Naive B cell (primary cell): ENCODE results near the gene MCC. TPM values are rescaled to one million over a fixed set of nuclear protein-coding genes. Genes with fewer than 3 reads are reported as not detected.
"Not testable (repeated sequence)": the region's sequence is repeated elsewhere in the genome, so short reads cannot be mapped to it uniquely, and the experiment has no call there.

Source experiments
- ATAC-seq, 2 donors: fragments of 150-1000 bp; cut with Tn5 transposase; 2 replicates each; pipeline ENCODE4 v1.10.0; 2021; ENCODE audit warnings: low read depth in 2 of 2, mild to moderate bottlenecking in 2 of 2, moderate library complexity in 2 of 2
- DNase-seq: peaks from one replicate; pipeline ENCODE4 v3.0.0; 2022
- H3K27ac Mint-ChIP-seq, 6 donors: one replicate each; pipeline ENCODE4 v1.8.0; 2020 to 2022; ENCODE audit warnings: mild to moderate bottlenecking in 6 of 6, mixed read lengths in 6 of 6, moderate library complexity in 5 of 6, inconsistent platforms in 2 of 6
- H3K27me3 Mint-ChIP-seq, 3 donors: one replicate each; pipeline ENCODE4 v1.8.0; 2021 to 2022; ENCODE audit warnings: mixed read lengths in 3 of 3, mild to moderate bottlenecking in 1 of 3
- H3K36me3 Mint-ChIP-seq, 2 donors: one replicate each; pipeline ENCODE4 v1.8.0; 2020 to 2022; ENCODE audit warnings: mixed read lengths in 2 of 2, inconsistent platforms in 1 of 2, mild to moderate bottlenecking in 1 of 2
- H3K4me1 Mint-ChIP-seq, 3 donors: one replicate each; pipeline ENCODE4 v1.8.0; 2020 to 2022; ENCODE audit warnings: mixed read lengths in 3 of 3, inconsistent platforms in 1 of 3, mild to moderate bottlenecking in 1 of 3, moderate library complexity in 1 of 3
- H3K4me3 Mint-ChIP-seq, 8 donors: one replicate each; pipeline ENCODE4 v1.8.0; 2020 to 2022; ENCODE audit warnings: mild to moderate bottlenecking in 8 of 8, mixed read lengths in 8 of 8, moderate library complexity in 8 of 8, inconsistent platforms in 2 of 8
- H3K9me3 Mint-ChIP-seq, 7 donors: one replicate each; pipeline ENCODE4 v1.8.0; 2020 to 2022; ENCODE audit warnings: mixed read lengths in 7 of 7, mild to moderate bottlenecking in 5 of 7, inconsistent platforms in 2 of 7, moderate library complexity in 1 of 7
- polyA plus RNA-seq, 6 donors: library from polyadenylated mRNA; unstranded; fragments of 300-500 nt; fragmentation: Illumina TruSeq; gene quantifications; one replicate each; pipeline ENCODE4 v1.2.3, GENCODE V29; 2021; ENCODE audit warnings: low read depth in 6 of 6

The MCC gene
- polyA plus RNA-seq, 6 donors from 2014 or later = 0.16 to 0.56 (median 0.31) TPM; not detected in 1

GRCh38 chr5:113073629-113074034, 414.6 kb downstream of the MCC start:
- ATAC-seq, H3K36me3 Mint-ChIP-seq, H3K4me1 Mint-ChIP-seq, DNase-seq, H3K4me3 Mint-ChIP-seq, H3K27ac Mint-ChIP-seq: not testable (repeated sequence)
- H3K9me3 Mint-ChIP-seq = peaks cover 0 to 14% (median 7%) of the 10 kb centered on the region in 7 donors
- peaks cover 4 to 32% (median 31%) of the 10 kb centered on the region in 3 donors for H3K27me3 Mint-ChIP-seq

- Mint-ChIP-seq H3K27me3 (peaks cover 4 to 22% (median 16%) of the 10 kb centered on the region in 3 donors), H3K27ac (no peak overlapping the region), H3K9me3 (peaks cover 0 to 6% (median 4%) of the 10 kb centered on the region in 7 donors), H3K36me3 (no peaks in the 10 kb centered on the region), H3K4me1 (no peaks in the 10 kb centered on the region), H3K4me3 (no peak overlapping the region)
- ATAC-seq (no peak), DNase-seq (no peak)
These were observed 416.9 kb downstream of the MCC start for GRCh38 chr5:113071401-113071800.

DNA sequence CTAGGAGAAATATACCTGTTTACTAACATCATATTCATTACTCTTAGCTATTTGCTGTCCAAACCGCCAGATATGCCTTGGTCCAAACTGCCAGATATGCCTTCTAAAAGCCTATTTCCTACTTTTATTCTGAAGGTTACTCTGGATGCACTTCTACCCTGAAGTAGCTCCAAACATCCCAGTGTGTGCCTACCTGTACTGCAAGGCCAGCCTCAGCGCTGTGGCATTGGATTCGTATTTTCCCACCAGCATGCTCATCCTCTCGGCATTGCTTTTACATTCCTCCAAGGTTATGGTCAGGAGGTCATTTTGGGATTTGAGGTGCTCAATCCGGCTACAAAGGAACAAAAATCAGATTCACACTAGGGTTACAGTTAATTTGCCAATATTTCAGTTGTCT, 417.4 kb downstream of the MCC start:
- no peaks in the 10 kb centered on the region for H3K4me1 Mint-ChIP-seq
- DNase-seq (no peak), ATAC-seq (no peak)
- H3K36me3 Mint-ChIP-seq = no peaks in the 10 kb centered on the region
- no peak overlapping the region for H3K4me3 Mint-ChIP-seq
- H3K27me3 Mint-ChIP-seq = peaks cover 4 to 22% (median 16%) of the 10 kb centered on the region in 3 donors
- no peak overlapping the region for H3K27ac Mint-ChIP-seq
- peaks cover 0 to 5% (median 2%) of the 10 kb centered on the region in 7 donors for H3K9me3 Mint-ChIP-seq

DNA sequence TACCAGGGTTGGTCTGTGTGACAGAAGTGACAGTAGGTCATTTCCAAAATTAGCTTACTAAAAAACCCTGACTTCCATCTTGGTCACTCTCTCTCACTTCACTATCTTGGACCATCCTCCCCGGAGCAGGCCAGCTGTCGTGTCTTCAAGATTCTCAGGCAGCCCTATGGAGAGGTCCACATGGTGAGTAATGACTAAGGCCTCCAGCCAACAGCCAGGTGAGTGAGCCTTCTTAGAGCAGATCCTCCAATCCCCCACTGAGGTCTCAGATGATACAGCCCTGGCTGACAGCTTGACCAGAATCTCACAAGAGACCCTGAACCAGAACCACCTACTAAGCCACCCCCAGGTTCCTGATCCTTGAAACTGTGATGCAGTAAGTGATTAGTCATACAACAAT, 419.7 kb downstream of the MCC start:
- Mint-ChIP-seq H3K27me3 (peaks cover 4 to 12% (median 8%) of the 10 kb centered on the region in 3 donors), H3K4me3 (no peak overlapping the region), H3K4me1 (no peaks in the 10 kb centered on the region), H3K36me3 (no peaks in the 10 kb centered on the region), H3K9me3 (no peaks in the 10 kb centered on the region), H3K27ac (no peak overlapping the region)
- no peak for ATAC-seq
- no peak for DNase-seq

DNA sequence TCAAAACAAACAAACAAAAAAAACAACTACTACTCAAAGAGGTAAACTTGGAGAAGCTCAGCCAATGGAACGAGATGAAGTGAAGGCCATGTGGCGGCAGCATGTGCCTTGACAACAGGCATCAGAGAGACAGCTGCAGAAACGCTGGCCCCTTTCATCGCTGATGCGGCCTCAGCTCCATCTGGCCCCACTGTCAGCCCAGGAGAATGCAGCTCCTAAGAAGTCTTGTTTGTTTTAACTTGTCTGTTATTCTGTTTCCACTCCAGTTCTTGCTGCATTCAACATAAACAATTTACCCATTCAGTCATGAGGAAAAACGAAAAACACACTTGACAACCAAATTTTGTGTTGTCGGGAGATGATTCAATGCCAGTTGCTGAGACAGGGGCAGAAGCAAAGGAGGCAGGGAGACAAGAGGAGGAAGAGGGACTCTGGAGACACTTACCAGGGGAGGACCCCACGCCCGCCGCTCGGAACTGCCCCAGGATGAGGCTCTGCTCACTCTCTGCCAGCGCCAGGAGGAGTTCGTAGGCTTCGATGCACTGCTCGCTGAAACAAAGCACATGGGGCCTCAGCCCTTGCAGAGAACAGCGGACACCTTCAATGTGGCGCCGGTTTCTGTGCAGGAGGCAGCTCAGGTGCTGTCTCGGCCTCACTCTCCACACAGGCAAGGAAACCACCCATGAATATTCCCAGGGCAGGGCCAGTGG, 420.5 kb downstream of the MCC start:
- Mint-ChIP-seq H3K36me3 (no peaks in the 10 kb centered on the region), H3K4me1 (peaks cover 0 to under 1% (median 0%) of the 10 kb centered on the region in 3 donors), H3K27me3 (peaks cover under 1 to 4% (median 4%) of the 10 kb centered on the region in 3 donors), H3K9me3 (no peaks in the 10 kb centered on the region), H3K4me3 (no peak overlapping the region), H3K27ac (no peak overlapping the region)
- ATAC-seq = no peak
- DNase-seq = no peak

DNA sequence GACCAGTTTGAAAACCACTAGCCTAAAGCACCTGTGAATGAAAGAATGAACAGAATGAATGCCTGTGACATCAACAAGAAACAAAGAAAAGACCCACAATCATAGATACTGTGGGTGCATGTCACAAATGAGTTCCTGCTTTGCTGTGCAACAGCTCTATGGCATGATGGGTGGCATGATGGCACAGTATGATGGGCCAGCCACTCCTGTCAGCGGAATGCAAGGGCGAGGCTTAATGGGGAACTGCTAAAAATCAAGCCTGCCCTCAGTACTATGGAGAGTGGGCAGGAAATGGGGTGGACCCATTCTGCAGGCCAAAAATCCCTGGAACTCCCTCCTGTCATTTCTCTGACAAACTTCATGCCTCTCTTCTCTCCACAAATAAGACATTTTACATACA, 422.6 kb downstream of the MCC start:
- Mint-ChIP-seq H3K9me3 (no peaks in the 10 kb centered on the region), H3K4me1 (peaks cover 0 to 7% (median 7%) of the 10 kb centered on the region in 3 donors), H3K27ac (no peak overlapping the region), H3K4me3 (no peak overlapping the region), H3K36me3 (no peaks in the 10 kb centered on the region), H3K27me3 (peaks cover 0 to 4% (median 0%) of the 10 kb centered on the region in 3 donors)
- DNase-seq (no peak), ATAC-seq (no peak)

DNA sequence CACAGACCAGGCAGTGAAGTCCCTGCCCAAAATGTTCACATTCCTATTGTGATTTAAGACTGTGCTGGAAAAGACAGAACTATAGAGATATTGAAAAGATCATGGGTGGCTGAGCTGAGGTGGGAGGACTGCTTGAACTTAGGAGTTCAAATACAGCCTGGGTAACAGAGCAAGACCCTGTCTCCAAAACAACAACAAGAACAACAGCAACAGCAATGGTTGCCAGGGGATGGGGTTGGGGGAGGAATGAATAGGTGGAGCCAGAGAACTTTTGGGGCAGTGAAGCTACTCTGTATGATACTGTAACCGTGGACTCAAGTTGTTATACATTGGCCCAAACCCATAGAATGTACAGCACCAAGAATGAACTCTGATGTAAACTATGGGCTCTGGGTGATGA, 423.4 kb downstream of the MCC start:
- H3K4me3 Mint-ChIP-seq = no peak overlapping the region
- no peak for ATAC-seq
- no peak for DNase-seq
- peak overlapping the region in 1 of 6 donors; percentile 52 for H3K27ac Mint-ChIP-seq
- no peaks in the 10 kb centered on the region for H3K9me3 Mint-ChIP-seq
- peaks cover 0 to 4% (median 2%) of the 10 kb centered on the region in 3 donors for H3K27me3 Mint-ChIP-seq
- peaks cover 0 to 7% (median 7%) of the 10 kb centered on the region in 3 donors for H3K4me1 Mint-ChIP-seq
- H3K36me3 Mint-ChIP-seq = no peaks in the 10 kb centered on the region

DNA sequence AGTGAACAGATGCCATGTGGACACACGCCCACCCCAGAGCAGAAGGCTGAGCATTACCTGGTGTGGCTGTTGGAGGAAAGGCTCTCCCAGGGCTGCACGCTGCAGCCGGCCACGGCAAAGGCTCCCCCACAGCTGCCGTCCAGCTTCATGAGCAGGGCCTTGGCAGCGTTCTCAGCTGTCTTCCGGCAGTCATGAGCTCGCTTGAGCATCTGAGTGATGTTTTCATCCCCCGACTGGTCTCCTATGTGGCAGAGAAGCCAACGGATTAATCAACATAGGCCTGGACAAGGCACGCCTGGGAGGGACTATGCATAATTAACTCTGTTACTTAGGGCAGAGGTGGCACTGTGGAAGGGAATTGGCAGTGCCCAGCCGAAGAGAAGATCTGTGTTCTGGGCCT, 424.3 kb downstream of the MCC start:
- Mint-ChIP-seq H3K36me3 (no peaks in the 10 kb centered on the region), H3K27ac (no peak overlapping the region), H3K27me3 (peaks cover 0 to 8% (median 4%) of the 10 kb centered on the region in 3 donors), H3K4me1 (peaks cover 0 to 7% (median 7%) of the 10 kb centered on the region in 3 donors), H3K9me3 (no peaks in the 10 kb centered on the region), H3K4me3 (no peak overlapping the region)
- no peak for ATAC-seq
- DNase-seq = no peak

- ATAC-seq (no peak), DNase-seq (no peak)
- H3K36me3 Mint-ChIP-seq = no peaks in the 10 kb centered on the region
- peaks cover 0 to 8% (median 4%) of the 10 kb centered on the region in 3 donors for H3K27me3 Mint-ChIP-seq
- peaks cover 0 to 7% (median 7%) of the 10 kb centered on the region in 3 donors for H3K4me1 Mint-ChIP-seq
- H3K27ac Mint-ChIP-seq = peak overlapping the region in 1 of 6 donors; percentile 16
- no peak overlapping the region for H3K4me3 Mint-ChIP-seq
- H3K9me3 Mint-ChIP-seq = no peaks in the 10 kb centered on the region
These were observed 425.3 kb downstream of the MCC start for GRCh38 chr5:113062869-113063508.

- H3K36me3 Mint-ChIP-seq = no peaks in the 10 kb centered on the region
- ATAC-seq = no peak
- no peak overlapping the region for H3K4me3 Mint-ChIP-seq
These were observed 426.1 kb downstream of the MCC start for GRCh38 chr5:113061846-113062780.

GRCh38 chr5:113060408-113061025, 427.7 kb downstream of the MCC start:
- no peak overlapping the region for H3K4me3 Mint-ChIP-seq
- ATAC-seq (no peak), DNase-seq (no peak)
- H3K36me3 Mint-ChIP-seq = no peaks in the 10 kb centered on the region
- H3K4me1 Mint-ChIP-seq = peaks cover 0 to 9% (median 7%) of the 10 kb centered on the region in 3 donors
- H3K9me3 Mint-ChIP-seq = no peaks in the 10 kb centered on the region
- H3K27ac Mint-ChIP-seq = peak overlapping the region in 1 of 6 donors; percentile 74
- peaks cover 0 to 8% (median 4%) of the 10 kb centered on the region in 3 donors for H3K27me3 Mint-ChIP-seq

More at GRCh38 chr5:113061846-113062780, 426.1 kb downstream of the MCC start:
- Mint-ChIP-seq H3K9me3 (no peaks in the 10 kb centered on the region), H3K27ac (peak overlapping the region in 1 of 6 donors; percentile 36), H3K4me1 (peaks cover 0 to 7% (median 7%) of the 10 kb centered on the region in 3 donors), H3K27me3 (peaks cover 0 to 8% (median 4%) of the 10 kb centered on the region in 3 donors)
- DNase-seq = no peak

DNA sequence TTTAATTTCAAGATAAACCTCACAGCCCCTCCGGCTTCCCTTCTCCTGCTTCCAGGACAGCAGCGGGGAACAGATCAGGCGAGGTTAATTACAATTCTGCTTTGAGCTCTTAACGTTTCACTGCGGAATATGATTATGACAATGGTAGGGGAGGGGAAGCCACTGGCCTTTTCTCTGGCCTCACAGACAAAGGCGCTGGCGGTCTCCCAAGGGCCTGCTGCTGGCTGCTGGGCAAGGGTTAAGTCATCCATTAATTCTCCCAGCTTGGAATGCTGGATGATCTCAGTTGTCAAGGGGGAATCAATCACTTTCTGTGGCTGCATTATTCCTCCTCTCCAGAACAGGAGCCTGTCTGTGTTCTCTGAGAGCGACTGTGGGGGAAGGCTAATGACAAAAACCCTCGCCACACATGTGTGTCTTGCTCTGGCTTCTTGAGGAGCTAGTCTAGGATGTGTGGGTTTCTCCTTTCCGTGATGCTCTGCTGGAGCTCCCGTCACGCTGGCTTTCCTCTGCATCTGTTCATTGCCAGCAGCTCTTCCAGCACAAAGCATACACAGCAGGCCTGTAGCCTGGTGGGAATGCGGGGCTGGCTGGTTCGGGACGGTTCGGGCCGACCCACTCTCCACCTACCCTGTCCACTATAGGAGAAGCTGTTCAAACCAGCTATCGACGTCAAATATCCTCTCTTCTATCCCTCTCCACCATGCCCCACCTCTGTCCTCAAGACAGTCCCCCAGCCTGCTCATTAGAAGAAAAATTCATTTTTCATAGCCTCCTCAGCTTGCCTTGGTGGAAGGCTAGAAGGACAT, 428.8 kb downstream of the MCC start:
- peaks cover 0 to 9% (median 7%) of the 10 kb centered on the region in 3 donors for H3K4me1 Mint-ChIP-seq
- H3K4me3 Mint-ChIP-seq = no peak overlapping the region
- ATAC-seq = no peak
- no peak for DNase-seq
- peak overlapping the region in 2 of 6 donors; percentile 7 to 63 for H3K27ac Mint-ChIP-seq
- no peaks in the 10 kb centered on the region for H3K36me3 Mint-ChIP-seq
- H3K9me3 Mint-ChIP-seq = no peaks in the 10 kb centered on the region
- H3K27me3 Mint-ChIP-seq = peaks cover 0 to 8% (median 0%) of the 10 kb centered on the region in 3 donors
